ENCODE data around the gene PTDSS2.
"Not testable (repeated sequence)": the region's sequence is repeated elsewhere in the genome, so short reads cannot be mapped to it uniquely, and the experiment has no call there.

Gene PTDSS2

GRCh38 chr11:414318-414857 lies 35.7 kb upstream of the PTDSS2 start:
- no peak for DNase-seq

- DNase-seq: no peak
These were observed 34.4 kb upstream of the PTDSS2 start for GRCh38 chr11:415640-416041.

- no peak for DNase-seq
These were observed 33.9 kb upstream of the PTDSS2 start for GRCh38 chr11:416051-416756.

GRCh38 chr11:416757-417621 lies 33.1 kb upstream of the PTDSS2 start:
- DNase-seq: peak; percentile 38

- no peak for DNase-seq
These were observed 32.3 kb upstream of the PTDSS2 start for GRCh38 chr11:417652-418342.

- no peak for DNase-seq
These were observed 31.5 kb upstream of the PTDSS2 start for GRCh38 chr11:418343-419247.

GRCh38 chr11:419248-420005 lies 30.7 kb upstream of the PTDSS2 start:
- DNase-seq: no peak

- no peak for DNase-seq
These were observed 29.8 kb upstream of the PTDSS2 start for GRCh38 chr11:420054-420910.

GRCh38 chr11:420911-421321 lies 29.2 kb upstream of the PTDSS2 start:
- no peak for DNase-seq

GRCh38 chr11:422249-422656 lies 27.8 kb upstream of the PTDSS2 start:
- no peak for DNase-seq

- DNase-seq: no peak
These were observed 25.8 kb upstream of the PTDSS2 start for GRCh38 chr11:424232-424631.

GRCh38 chr11:424766-425165 lies 25.3 kb upstream of the PTDSS2 start:
- DNase-seq: not testable (repeated sequence)

- no peak for DNase-seq
These were observed 24.8 kb upstream of the PTDSS2 start for GRCh38 chr11:425301-425700.

- DNase-seq: no peak
These were observed 23.2 kb upstream of the PTDSS2 start for GRCh38 chr11:426851-427250.

GRCh38 chr11:428295-428694 lies 21.8 kb upstream of the PTDSS2 start:
- no peak for DNase-seq

GRCh38 chr11:429391-429790 lies 20.7 kb upstream of the PTDSS2 start:
- no peak for DNase-seq

- no peak for DNase-seq
These were observed 20.1 kb upstream of the PTDSS2 start for GRCh38 chr11:429931-430456.

- no peak for DNase-seq
These were observed 18.2 kb upstream of the PTDSS2 start for GRCh38 chr11:431921-432320.

GRCh38 chr11:432501-433100 lies 17.5 kb upstream of the PTDSS2 start:
- no peak for DNase-seq

GRCh38 chr11:433111-433510 lies 17.0 kb upstream of the PTDSS2 start:
- no peak for DNase-seq

All from activated CD4-positive, alpha-beta T cell treated with anti-CD3 and anti-CD28 coated beads, Interleukin-10, Interleukin-2, amounts not matched to agents 100 ng/mL and 50 ng/mL, durations not matched to agents 16 hours and 8 hours (primary cell).